Stimulated activated CD8-positive, alpha-beta memory T cell treated with anti-CD3 and anti-CD28 coated beads, Interleukin-2, amount 100 ng/mL, for 48 hours (primary cell): ENCODE results near the gene LRRC4C.

Experiments
- DNase-seq, 2 donors: peaks; one replicate each; pipeline ENCODE4 v3.0.0-alpha.2; 2020; ENCODE audit warnings: low read depth in 2 of 2

LRRC4C gene

GRCh38 chr11:41459465-41460401 lies at the start of gene LRRC4C:
TSS of gene LRRC4C (minus strand) at chr11:41459652.
- no peak for DNase-seq

DNA sequence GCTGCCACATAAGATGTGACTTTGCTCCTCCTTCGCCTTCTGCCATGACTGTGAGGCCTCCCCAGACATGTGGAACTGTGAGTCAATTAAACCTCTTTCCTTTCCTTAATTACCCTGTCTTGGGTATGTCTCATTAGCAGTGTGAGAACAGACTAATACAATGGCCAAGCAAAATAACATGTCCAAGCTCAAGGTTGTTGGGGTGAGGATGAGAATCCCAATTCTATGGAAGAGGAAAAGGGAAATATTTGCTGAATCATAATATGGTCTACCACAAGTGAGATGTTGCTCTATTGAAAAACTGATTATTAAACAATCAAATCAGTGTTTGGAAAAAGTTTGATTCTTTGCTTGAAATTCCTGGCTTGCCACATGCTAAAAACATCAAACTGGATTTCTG lies 48.7 kb upstream of the LRRC4C start:
- DNase-seq = no peak

GRCh38 chr11:41499429-41499828 lies 40.0 kb upstream of the LRRC4C start:
- DNase-seq = no peak

DNA sequence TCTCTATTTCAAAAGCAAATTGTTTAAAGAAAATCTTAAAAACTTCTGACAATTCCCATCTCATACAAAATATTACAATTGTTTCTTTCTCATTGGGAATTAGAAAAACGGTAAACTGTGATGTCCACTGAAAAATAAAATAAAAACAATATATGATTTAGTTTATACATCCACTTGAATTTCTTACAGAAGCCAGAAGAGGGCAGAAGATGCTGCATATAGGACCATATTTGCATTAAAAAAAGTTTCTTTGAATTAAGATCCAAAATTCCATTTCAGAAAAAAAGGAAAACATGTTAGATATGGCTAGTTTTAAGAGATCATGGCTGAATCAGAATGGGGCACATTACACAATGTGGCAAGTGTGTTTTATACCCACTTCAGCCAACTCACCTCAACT lies 39.3 kb upstream of the LRRC4C start:
- DNase-seq = no peak

GRCh38 chr11:41497974-41498373 lies 38.5 kb upstream of the LRRC4C start:
- DNase-seq = no peak

DNA sequence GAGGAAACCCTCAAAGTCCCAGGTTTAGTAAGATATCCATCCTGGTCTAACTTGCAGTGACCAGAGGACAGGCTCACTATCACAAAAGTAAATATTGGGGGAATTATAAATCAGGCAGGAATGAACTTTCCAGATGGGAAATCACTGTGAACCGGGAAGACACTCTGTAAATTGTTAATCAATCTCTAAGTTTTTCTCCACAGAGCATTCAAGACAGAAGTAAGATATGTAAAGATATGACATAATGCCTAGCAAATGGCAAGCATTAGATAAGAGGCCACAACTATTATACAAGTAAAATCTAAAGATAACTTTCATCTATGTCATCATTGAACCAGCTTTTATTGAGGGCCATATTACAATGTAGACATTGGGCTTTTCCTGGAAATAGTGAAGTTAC lies 35.3 kb upstream of the LRRC4C start:
- no peak for DNase-seq

- no peak for DNase-seq
These were observed 27.0 kb upstream of the LRRC4C start for GRCh38 chr11:41486424-41486823.

GRCh38 chr11:41483956-41484355 lies 24.5 kb upstream of the LRRC4C start:
- no peak for DNase-seq

GRCh38 chr11:41479179-41479578 lies 19.7 kb upstream of the LRRC4C start:
- DNase-seq = no peak

GRCh38 chr11:41461057-41461681 lies 1.7 kb upstream of the LRRC4C start:
- no peak for DNase-seq

DNA sequence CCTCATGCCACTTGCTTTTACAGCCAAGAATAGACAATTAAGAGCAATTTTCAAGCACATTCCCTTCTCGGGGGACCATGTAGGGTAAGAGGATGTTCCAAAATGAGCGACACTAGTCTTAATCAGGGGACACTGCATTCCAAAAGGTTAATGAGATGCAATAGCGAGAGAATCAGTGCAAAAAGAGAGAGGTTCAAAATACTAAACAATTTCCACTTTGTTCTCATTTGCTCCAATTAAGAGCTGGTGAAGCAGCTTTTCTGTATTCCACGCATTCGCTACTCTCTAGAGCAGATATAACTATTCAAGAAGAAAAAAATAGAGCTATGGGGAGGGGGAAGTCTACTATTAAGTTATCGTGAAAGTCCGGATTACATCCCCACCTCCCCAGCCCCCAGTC lies 811 bp downstream of the LRRC4C start:
- DNase-seq = no peak

DNA sequence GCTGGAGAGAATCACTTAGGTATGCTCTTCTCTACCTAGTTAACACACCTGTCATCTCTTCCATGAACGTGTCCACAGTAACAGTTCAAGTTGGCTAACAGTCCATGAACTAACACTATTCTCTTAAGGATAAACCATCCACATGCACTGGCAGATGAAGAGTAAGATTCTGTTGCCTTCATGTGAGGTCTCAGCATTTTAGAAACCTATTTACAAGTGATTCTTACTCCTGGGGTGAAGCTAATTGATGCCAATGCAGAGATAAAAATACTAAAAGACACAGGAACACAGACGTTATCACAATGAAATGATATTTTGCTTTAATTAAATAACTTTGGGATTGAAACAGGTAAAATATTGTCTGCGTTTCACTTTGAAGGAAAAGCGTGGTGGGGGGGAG lies 1.3 kb downstream of the LRRC4C start:
- DNase-seq = no peak

GRCh38 chr11:41457216-41458014 lies 2.0 kb downstream of the LRRC4C start:
- no peak for DNase-seq

DNA sequence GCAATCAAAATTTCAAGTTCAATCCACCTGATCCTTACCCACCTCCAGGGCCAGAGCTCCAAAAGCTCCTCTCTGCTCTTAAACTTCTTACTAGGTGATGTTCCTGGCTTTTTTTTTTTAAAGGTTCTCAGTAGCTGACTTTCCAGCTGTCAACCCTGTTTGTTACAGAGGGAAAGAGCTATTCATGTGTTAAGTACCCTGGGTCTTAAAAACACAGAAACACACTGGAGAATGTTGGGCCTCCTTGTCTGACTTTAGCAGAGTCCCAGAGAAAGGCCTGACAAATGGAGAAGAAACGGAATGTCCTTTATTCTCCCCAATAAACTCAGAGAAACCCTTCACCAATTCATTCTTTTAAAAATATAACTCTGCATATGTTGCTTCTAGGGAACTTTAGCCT lies 3.2 kb downstream of the LRRC4C start:
- no peak for DNase-seq

DNA sequence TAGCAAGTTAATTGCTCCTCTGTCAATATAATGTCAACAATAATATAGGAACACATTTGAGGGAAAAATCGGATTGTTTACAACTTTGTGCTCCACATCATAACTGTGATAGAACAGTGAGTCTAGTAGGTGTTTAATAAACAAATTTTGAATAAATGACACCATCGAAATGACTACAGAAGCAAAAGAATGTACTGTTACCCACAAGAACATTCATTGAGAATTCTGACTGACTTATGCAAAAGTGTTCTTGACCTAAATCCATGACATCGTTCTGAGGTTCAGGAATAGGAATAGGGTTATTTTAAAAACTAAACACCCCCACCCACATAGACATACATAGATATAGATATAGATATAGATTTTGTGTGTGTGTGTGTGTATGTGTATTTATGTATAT lies 8.4 kb downstream of the LRRC4C start:
- no peak for DNase-seq

DNA sequence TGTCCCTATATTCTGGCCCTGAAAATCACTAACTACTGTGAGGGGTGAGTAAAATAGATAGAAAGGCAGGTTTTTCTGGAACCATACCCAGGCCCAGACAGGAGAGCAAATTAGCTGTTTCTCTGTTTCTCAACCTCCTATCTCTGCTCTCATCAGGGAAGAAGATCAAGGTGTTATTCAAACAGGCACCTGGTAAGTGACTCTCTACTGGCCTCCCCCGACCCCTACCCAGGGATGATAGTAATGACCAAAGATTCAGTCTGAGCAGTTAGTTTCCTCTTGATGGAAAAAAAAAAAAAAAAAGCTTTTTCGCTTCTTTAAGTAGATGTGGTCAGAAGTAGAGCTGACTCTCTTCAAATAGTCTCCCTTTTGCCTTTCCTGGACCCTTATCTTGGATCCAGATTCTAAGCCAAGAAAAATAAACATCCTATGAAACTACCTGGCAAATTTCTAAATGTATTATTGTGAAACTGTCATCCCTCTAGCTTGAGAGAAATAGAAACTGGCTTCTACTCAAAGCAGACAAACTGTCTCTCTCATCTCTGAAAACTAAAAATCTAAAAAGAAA lies 9.9 kb downstream of the LRRC4C start:
- no peak for DNase-seq

GRCh38 chr11:41446566-41446965 lies 12.9 kb downstream of the LRRC4C start:
- DNase-seq = no peak

DNA sequence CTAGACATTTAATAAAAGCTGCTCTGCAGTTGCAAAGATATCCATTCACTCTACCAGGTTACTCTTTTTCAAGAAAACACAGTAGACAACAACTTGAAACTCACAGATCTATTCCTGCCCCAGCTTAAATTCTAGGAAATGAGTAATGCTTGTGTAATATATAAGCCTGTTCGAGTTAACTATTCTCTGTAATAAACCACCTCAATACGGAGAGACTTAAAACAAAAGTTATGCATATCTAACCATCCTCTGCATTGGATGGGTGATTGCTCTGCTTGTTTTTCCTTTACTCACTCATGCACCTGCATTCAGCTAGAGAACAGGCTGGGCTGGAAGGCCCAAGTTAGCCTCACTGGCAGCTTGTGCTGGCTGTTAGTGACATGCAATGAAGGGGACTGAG lies 13.3 kb downstream of the LRRC4C start:
- DNase-seq = no peak

GRCh38 chr11:41437006-41437490 lies 22.4 kb downstream of the LRRC4C start:
- DNase-seq = no peak

GRCh38 chr11:41435531-41435930 lies 23.9 kb downstream of the LRRC4C start:
- no peak for DNase-seq

- no peak for DNase-seq
These were observed 27.7 kb downstream of the LRRC4C start for GRCh38 chr11:41431784-41432183.

DNA sequence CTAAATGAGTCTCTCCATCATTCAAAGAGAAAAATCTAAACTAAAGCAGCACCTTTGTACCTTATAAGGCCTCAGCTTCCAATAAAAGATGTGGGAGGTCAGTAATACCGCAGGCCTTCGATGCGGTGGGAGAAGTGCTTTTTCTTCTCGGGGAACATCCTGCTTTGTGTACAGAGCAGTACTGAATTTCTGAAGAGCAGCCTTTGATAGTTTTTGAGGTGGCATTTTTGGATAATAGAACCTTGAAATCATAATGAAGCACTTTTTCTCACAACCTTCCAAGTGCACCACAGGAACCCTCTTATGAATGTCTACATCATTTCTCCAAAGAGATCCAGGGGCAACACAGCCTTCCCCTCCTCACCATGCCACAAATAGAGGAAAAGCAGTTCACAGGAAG lies 39.6 kb downstream of the LRRC4C start:
- no peak for DNase-seq
